Suprapubic skin (tissue), 3 donors: ENCODE results near the gene KLHL30.

Experiments used
- POLR2AphosphoS5 ChIP-seq, 3 donors: sonication (generic); formaldehyde crosslinking; IDR thresholded peaks; one replicate each; pipeline ENCODE4 v1.6.1; 2017; ENCODE audit warnings: antibody characterized with exemption in 3 of 3
- TF ChIP-seq, protein P1 (sequence below), 2 donors: fragments of 200-600 bp in 1 of 2; fragments of 450-650 bp in 1 of 2; sonication (generic) in 1 of 2; IDR thresholded peaks; one replicate each; pipeline ENCODE4 v1.5.1; 2016 to 2019; ENCODE audit warnings: antibody characterized with exemption in 2 of 2, mild to moderate bottlenecking in 1 of 2, moderate library complexity in 1 of 2

DNA sequence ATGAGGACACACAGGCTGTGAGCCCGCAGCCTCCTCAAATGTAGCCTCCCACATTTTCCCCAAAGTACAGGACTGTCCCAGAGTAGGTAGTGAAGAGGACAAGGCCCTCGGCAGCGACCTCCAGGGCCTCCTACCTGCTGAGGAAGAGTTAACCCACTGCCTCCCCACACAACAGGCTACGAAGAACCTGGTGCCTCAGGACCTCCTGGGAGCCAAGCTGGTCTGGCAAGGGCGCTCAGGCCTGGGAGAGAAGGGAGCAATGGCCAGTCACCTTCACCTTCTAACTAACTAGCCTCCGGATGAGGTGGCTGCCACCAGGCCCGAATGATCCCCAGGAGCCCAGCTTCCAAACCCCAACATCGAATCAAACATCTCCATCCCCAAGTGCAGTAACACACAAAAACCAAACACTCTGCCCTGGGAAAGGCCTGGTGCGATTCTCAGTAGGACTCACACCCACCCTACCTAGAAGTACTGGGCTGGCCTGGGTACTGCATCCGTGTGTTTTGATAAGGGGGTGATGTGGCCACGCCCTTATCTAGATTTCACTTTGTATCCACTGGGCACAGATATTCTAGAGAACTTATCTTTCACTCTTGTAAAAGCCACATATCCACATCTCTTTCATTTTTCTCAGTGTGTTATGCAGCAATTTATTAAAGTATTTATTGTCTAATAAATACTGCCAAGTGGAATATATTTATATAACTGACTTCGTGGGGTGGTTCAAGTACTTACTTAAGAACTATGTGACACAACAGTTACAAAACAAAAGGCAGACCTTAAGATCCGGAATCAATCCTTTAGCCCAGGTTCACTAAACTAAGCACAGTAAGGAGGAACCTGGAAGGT, 30.0 kb downstream of the KLHL30 start:
- TF ChIP-seq POLR2AphosphoS5 (IDR thresholded peaks at IDR 0.05): no peak
- TF ChIP-seq, protein P1, sequence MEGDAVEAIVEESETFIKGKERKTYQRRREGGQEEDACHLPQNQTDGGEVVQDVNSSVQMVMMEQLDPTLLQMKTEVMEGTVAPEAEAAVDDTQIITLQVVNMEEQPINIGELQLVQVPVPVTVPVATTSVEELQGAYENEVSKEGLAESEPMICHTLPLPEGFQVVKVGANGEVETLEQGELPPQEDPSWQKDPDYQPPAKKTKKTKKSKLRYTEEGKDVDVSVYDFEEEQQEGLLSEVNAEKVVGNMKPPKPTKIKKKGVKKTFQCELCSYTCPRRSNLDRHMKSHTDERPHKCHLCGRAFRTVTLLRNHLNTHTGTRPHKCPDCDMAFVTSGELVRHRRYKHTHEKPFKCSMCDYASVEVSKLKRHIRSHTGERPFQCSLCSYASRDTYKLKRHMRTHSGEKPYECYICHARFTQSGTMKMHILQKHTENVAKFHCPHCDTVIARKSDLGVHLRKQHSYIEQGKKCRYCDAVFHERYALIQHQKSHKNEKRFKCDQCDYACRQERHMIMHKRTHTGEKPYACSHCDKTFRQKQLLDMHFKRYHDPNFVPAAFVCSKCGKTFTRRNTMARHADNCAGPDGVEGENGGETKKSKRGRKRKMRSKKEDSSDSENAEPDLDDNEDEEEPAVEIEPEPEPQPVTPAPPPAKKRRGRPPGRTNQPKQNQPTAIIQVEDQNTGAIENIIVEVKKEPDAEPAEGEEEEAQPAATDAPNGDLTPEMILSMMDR (IDR thresholded peaks at IDR 0.05): no peak
